Stimulated activated CD4-positive, alpha-beta T cell treated with anti-CD3 and anti-CD28 coated beads, Interleukin-4, amount 100 ng/mL, for 1 hour (primary cell): ENCODE results near the gene HS3ST2.
"Not testable (repeated sequence)": the region's sequence is repeated elsewhere in the genome, so short reads cannot be mapped to it uniquely, and the experiment has no call there.

Source experiments
- DNase-seq: peaks from one replicate; pipeline ENCODE4 v3.0.0-alpha.2; 2020

The HS3ST2 gene

DNA sequence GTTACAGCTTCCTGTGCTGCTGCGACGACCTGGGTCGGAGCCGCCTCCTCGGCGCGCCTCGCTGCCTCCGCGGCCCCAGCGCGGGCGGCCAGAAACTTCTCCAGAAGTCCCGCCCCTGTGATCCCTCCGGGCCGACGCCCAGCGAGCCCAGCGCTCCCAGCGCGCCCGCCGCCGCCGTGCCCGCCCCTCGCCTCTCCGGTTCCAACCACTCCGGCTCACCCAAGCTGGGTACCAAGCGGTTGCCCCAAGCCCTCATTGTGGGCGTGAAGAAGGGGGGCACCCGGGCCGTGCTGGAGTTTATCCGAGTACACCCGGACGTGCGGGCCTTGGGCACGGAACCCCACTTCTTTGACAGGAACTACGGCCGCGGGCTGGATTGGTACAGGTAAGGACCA, 746 bp downstream of the HS3ST2 start:
- DNase-seq: no peak

DNA sequence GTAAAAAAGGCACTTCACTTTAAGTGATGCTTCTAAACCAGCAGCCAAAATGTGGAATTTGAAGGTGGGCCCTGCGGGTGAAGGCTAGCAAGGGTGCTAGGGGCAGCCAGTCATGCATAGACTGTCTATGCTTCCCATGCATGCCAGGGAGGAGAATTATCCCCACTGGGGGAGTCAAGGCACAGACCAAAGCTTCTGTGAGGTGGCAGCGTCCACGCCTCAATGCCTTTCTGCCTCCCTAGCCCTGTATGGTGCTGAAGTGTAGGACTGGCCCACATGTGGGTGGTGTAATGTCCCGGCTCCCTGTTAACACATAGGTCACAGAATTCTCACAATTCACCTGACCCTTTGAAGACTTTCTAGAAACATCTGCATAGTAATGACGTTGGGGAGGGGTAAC, 1.9 kb downstream of the HS3ST2 start:
- no peak for DNase-seq

DNA sequence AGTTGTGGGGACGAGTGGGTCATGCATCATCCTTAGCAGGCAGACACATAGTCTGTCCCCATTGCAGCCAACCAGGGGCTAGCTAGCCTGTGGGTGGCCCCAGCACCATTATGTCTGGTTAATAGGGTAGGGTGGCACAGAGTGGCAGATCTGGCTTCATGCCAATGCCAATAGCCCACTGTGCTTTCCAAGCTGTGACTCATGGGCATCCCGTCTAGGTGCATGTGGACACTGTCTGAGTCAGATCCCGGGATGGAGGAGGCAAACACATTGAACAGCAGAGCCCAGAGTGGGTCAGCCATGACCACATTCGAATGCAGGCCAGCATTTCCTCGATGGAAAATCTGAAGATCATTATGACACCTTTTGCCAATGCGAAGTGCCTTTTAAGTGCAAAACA, 2.5 kb downstream of the HS3ST2 start:
- no peak for DNase-seq

- not testable (repeated sequence) for DNase-seq
Observed at GRCh38 chr16:22818736-22819135, 4.8 kb downstream of the HS3ST2 start.

DNA sequence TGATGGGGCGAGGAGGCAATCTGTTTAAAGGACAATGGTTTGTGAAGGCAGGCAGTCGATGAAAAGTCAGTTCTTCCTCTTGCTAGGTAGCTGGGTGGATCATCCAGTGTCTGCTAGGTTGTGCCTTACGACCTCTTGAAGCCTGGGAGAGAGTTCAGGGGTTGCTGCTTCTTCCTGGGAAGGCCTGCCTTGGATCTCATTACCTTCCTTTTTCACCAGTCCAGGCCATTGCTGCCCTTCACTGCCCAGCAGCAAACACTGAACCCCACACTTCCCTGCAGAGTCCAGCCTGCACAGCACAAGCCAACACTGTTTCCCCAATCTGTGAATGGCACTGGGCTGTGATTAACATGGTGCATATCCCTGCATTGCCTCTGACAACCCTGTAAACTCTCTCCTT, 24.7 kb downstream of the HS3ST2 start:
- no peak for DNase-seq

- DNase-seq: not testable (repeated sequence)
Observed at GRCh38 chr16:22842031-22842430, 28.1 kb downstream of the HS3ST2 start.

DNA sequence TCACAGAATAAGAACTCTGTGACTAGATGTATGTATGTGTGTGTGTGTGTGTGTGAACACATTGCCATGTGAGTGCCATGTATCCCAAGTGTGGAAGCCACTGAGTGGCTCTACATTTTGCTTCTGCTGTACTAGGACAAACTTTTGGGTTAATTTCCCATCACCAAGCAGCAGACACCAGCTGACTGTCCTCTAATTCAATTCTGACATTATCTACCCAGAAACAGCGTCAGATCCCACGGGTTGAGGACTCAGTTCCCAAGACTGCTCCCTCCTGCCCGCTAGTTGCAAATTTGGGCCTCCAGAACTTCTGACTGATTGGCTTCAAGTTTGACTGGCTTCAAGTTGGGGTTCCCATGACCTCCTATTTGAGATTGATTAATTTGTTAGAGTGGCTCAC, 29.2 kb downstream of the HS3ST2 start:
- no peak for DNase-seq

GRCh38 chr16:22843856-22844255, 29.9 kb downstream of the HS3ST2 start:
- DNase-seq: no peak

- DNase-seq: no peak
Observed at GRCh38 chr16:22844416-22844815, 30.5 kb downstream of the HS3ST2 start.

DNA sequence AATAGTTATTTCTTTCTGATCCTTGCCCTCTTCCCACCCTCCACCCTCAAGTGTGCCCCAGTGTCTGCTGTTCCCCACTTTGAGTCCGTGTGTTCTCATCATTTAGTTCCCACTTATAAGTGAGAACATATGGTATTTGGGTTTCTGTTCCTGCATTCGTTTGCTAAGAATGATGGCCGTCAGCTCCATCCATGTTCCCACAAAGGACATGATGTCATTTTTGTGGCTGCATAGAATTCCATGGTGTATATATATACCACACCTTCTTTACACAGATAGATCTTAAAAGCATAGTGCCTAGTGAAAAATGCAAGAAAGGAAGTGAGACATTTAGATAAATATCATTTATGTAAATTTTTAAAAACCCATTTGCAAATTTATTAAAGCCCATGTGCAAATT, 33.1 kb downstream of the HS3ST2 start:
- no peak for DNase-seq

- no peak for DNase-seq
Observed at GRCh38 chr16:22847690-22848089, 33.7 kb downstream of the HS3ST2 start.

DNA sequence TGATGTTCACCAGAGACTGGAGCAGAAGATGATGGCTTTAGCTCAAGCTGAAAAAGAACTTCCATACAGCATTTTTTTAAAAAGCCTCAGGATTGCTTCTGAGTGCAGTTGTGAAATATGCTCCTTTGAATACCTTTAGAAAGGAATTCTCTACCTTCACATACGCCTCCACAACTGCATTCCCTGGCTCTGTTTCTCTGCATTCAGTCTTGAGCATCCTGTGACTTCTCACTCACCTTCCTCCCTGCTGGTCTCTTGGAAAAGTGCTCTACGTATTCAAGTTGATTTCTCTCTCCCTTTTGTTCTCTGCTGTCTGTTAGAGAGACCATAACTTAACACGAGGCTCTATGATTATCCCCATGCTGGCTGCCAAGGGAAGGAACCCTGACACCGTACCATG, 34.5 kb downstream of the HS3ST2 start:
- no peak for DNase-seq

DNA sequence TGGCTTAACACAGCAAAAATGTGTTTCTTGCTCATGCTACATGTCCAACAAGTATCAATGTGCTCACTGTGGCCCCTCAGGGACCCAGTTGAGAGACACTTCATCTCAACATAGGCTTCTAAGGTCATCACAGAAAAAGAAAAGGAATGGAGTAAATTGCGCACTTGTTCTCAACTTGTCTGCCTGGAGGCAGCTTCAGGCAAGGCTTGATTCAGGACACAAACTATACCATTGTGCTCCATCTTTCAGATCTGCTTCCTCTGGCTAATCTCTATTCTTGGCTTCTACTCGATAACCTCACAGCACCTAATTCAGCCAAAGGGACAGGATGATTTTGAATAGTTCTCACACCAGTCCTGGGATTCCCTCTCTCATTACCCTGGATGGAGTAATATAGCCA, 35.6 kb downstream of the HS3ST2 start:
- DNase-seq: no peak

DNA sequence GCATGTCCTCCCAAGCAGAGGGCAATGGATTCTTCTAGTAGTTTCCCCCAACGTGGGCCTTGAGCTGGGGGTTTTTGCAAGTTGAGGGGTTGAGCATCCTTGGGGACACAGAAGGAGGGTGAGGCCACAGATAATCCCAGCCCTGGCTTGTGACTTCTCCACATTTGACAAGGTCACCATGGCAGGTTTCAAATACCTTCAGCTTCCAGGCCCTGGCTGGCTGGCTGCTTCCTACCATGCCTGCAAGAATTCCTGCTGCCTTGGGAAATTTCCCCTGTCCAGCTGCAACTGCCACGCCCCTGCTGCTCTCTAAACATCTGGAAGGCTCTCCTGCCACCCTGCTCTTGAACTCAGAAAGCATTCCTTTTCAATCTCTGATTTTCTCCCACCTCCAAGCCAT, 41.3 kb downstream of the HS3ST2 start:
- DNase-seq: no peak

DNA sequence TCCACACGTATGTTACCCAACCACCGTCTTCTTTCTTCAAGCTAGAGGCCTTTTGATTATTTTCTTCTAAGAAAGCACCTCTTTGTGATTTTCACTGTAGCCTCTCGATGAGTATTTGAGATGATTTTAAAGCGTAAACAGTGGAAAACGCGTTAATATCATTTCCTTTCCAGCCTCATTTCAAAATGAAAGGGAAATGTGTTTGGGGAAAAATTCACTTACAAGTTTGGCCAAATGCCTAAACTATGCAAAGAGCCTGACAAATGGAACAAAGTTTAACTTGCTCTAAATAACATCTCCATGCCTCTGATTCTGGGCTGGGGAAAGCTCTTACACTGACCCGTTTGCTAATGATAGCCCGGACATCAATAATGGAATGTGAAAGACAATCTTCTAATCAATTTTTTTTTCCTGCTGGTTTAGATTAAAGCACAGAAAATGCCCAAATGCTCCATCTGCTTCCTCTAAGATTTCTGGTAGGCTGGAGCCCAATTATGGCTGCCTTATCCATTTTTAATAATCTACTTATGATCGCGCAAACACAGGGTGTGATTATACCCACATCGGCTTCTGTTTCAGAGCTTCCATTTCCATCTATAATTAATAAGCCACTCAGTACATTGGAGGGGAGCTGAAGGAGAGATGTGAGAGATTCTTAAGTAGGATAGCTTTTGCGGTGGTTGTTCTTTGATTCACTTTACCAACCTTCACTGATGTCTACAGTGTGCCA, 43.5 kb downstream of the HS3ST2 start:
- no peak for DNase-seq

GRCh38 chr16:22859925-22860324, 46.0 kb downstream of the HS3ST2 start:
- no peak for DNase-seq

- DNase-seq: no peak
Observed at GRCh38 chr16:22861580-22861979, 47.6 kb downstream of the HS3ST2 start.

DNA sequence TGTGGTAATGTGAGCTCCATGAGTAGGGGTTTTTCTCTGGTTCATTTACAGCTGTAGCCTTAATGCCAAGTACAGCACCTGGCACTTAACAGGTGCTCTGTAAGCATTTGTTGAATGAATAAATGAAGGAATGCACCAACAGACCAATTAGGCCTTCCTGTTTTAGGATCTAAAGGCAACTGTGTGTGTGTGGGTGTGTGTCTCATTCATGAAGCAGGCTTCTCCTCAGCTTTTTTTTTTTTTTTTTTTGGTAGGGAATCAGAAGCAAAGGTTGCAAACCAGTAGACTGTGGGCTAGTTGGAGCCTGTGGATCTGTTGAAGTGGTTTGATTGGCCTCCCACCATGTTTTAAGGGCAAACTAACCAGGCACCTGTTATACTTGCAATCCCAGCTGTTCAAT, 48.1 kb downstream of the HS3ST2 start:
- DNase-seq: no peak

GRCh38 chr16:22864375-22864774, 50.4 kb downstream of the HS3ST2 start:
- no peak for DNase-seq

DNA sequence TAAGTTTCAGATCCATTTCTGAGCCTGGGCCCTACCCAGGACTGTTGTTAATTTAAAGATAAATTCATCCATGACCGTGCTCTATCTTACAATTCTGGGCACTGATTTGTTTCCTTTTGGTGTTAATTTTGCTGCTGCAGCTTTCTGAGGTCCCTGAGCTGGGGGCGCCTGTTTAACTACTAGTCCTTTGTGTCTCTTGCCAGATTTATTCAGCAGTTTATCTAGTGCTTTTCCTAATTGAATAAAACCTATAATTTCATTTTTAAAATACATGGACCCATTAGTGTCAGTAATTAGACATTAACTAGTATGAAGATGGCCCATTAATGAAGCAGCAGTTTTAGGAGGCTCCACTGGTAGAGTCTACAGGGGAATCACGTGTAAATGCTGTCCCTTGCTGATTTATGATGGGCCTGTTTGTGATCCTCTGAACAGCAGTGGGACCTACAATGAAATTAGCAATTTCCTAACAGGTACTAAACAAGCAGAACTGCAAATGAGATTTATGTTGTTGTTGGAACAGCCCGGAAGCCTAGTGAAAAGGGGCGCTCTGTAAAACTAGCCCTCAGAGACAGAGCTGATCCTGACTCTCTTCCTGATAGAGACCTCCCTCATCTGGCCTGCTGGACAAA, 54.7 kb downstream of the HS3ST2 start:
- DNase-seq: no peak

- no peak for DNase-seq
Observed at GRCh38 chr16:22871861-22872260, 57.9 kb downstream of the HS3ST2 start.

DNA sequence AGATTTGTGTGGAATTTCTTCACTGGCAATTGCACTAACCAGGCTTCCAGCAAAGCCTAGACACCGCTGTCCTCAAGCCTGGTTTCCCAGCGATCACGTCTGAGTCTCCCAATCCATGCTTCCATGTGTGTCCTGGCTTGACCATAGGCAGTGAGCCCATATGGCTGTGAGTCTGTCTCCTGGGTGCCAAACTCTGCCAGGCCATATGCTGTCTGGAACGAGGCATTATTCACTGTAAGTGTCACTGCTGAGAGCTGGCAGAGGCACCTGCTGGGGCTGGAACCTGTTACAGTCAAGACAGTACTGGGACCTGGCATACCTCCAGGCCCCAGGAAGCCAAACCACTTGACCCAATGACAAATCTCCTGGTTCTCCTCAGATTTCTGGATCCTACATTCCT, 60.4 kb downstream of the HS3ST2 start:
- DNase-seq: no peak

- no peak for DNase-seq
Observed at GRCh38 chr16:22878955-22879354, 65.0 kb downstream of the HS3ST2 start.

DNA sequence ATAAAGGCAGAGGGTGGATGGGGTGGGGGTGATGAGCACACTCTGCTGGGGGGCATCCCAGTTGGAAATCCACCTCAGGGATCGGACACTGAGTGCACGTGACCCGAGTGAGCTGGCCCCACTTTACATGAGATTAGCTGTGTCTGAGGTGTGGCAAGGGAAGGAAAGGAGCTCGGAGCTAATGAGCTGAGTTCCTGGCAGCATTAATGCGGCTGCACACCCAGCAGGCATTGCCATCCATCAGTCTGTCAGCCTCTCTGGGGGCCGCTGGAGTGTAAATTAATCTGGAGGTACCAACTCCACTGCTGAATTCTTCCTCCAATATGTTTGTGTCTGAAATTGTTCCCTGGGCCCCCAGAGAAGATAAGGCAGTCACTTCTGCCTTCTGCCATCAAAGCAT, 65.5 kb downstream of the HS3ST2 start:
- no peak for DNase-seq

DNA sequence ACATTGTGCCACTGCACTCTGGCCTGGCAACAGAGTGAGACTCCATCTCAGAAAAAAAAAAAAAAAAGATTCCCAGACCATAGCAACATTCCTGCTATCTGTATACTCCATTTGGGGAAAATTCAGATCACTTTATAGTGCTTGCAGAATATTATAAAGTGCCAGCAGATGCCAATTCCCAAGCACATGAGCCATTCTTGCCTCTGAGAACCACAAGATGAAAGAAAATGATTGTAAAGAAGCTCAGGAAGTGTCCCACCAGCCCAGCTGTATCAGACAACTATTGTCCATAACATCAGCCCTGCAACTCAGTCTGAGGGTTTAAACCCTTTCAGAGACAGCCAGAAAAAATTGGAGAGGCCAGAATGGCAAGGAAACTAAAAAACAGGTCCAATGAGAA, 69.0 kb downstream of the HS3ST2 start:
- no peak for DNase-seq
